Subcutaneous adipose tissue (tissue), 4 donors: ENCODE results near the gene DNAI2. TPM values are rescaled to one million over a fixed set of nuclear protein-coding genes. Genes with fewer than 3 reads are reported as not detected.

ENCODE experiments used
- total RNA-seq, 4 donors: library from RNA; depleted of rRNA; stranded (reverse); fragments of >200 nt; gene quantifications; one replicate each; pipeline ENCODE4 v1.1.0, GENCODE V29; 2016
- TF ChIP-seq, protein P1 (sequence below): fragments of 450-650 bp; IDR thresholded peaks from one replicate; pipeline ENCODE4 v1.5.1; 2016; ENCODE audit warnings: low read depth, mild to moderate bottlenecking, control low read depth, antibody characterized with exemption, moderate library complexity

Gene DNAI2
- total RNA-seq, 4 donors from 2014 or later, result not detected

- TF ChIP-seq, protein P1, sequence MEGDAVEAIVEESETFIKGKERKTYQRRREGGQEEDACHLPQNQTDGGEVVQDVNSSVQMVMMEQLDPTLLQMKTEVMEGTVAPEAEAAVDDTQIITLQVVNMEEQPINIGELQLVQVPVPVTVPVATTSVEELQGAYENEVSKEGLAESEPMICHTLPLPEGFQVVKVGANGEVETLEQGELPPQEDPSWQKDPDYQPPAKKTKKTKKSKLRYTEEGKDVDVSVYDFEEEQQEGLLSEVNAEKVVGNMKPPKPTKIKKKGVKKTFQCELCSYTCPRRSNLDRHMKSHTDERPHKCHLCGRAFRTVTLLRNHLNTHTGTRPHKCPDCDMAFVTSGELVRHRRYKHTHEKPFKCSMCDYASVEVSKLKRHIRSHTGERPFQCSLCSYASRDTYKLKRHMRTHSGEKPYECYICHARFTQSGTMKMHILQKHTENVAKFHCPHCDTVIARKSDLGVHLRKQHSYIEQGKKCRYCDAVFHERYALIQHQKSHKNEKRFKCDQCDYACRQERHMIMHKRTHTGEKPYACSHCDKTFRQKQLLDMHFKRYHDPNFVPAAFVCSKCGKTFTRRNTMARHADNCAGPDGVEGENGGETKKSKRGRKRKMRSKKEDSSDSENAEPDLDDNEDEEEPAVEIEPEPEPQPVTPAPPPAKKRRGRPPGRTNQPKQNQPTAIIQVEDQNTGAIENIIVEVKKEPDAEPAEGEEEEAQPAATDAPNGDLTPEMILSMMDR, result no peak
Observed at GRCh38 chr17:74299226-74300009, 25.4 kb downstream of the DNAI2 start.

- TF ChIP-seq, protein P1, result no peak
Observed at GRCh38 chr17:74303305-74303704, 29.3 kb downstream of the DNAI2 start.

DNA sequence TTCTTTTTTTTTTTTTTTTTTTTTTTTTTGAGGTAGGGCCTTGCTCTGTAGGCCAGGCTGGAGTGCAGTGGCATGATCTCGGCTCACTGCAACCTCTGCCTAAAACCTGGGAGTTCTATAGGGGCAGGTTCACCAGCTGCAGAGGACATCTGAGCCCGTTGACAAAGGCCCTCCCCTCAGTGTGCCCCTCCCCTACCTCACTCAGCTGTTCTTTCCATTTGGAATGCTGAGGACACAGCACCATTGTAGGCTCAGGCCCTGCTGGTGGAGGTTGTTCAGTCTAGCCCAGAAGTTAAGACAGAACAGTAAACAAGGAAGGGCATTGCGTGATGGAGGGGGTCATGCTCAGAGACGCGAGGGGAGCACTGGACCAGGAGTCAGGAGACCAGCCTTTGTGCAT lies 30.1 kb downstream of the DNAI2 start:
- TF ChIP-seq, protein P1, result no peak

GRCh38 chr17:74305865-74306654 lies 32.0 kb downstream of the DNAI2 start:
- TF ChIP-seq, protein P1, result no peak

- TF ChIP-seq, protein P1, result no peak
Observed at GRCh38 chr17:74307984-74308773, 34.1 kb downstream of the DNAI2 start.

DNA sequence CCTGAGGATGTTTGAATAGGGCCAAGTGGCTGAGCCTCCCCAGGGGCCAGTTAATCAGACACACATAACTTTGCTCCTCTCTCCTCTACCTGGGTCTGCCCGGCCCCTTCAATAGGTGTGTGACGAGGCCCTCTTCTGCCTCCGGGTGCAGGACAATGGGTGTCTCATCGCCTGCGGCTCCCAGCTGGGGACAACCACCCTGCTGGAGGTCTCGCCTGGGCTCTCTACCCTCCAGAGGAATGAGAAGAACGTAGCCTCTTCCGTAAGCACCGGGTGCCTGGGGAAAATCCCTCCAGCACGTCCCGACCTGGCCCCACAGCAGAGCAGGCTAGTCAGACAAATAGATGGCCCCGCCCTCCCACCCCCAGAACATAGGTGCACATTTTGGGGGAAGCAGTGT lies 35.9 kb downstream of the DNAI2 start:
- TF ChIP-seq, protein P1, result no peak
